Esophagus muscularis mucosa (tissue), 4 donors: ENCODE results near the gene SLC26A2.

Experiments used
- EP300 ChIP-seq: sonication (generic); formaldehyde crosslinking; IDR thresholded peaks from one replicate; pipeline ENCODE4 v1.6.1; 2017; ENCODE audit warnings: antibody characterized with exemption
- POLR2A ChIP-seq: fragments of 450-650 bp; IDR thresholded peaks from one replicate; pipeline ENCODE4 v1.6.1; 2017; ENCODE audit warnings: antibody characterized with exemption, moderate library complexity, mild to moderate bottlenecking, low read depth
- TF ChIP-seq, protein P1 (sequence below), 3 experiments: fragments of 200-600 bp in 2 of 3; fragments of 450-650 bp in 1 of 3; sonication (generic) in 2 of 3; IDR thresholded peaks; one replicate each; pipeline ENCODE4 v1.5.1; 2017 to 2019; ENCODE audit warnings: antibody characterized with exemption in 3 of 3, mild to moderate bottlenecking in 2 of 3, moderate library complexity in 1 of 3

DNA sequence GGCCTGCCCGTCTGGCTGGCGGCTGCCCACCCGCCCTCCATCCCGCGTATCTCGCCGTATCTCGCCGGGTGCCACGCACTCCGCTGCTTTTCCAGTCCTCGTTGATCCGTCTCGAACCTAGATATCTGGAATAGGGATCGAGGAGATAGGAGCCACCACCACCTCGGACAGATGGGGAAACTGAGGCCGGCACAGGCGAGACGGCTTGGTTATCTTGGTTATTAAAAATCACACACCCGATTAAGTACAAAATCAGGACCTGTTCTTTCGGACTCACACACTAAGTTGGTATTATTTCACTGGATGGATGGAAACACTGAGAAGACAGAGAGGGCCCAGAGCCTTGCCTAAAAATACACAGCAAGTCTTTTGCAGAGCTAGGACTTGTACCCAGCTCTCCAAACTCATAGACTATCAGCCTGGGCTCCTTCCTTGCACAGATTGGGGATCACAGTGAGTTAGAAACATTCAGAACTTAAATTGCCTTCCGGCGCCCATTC, 678 bp downstream of the SLC26A2 start:
- TF ChIP-seq, protein P1, sequence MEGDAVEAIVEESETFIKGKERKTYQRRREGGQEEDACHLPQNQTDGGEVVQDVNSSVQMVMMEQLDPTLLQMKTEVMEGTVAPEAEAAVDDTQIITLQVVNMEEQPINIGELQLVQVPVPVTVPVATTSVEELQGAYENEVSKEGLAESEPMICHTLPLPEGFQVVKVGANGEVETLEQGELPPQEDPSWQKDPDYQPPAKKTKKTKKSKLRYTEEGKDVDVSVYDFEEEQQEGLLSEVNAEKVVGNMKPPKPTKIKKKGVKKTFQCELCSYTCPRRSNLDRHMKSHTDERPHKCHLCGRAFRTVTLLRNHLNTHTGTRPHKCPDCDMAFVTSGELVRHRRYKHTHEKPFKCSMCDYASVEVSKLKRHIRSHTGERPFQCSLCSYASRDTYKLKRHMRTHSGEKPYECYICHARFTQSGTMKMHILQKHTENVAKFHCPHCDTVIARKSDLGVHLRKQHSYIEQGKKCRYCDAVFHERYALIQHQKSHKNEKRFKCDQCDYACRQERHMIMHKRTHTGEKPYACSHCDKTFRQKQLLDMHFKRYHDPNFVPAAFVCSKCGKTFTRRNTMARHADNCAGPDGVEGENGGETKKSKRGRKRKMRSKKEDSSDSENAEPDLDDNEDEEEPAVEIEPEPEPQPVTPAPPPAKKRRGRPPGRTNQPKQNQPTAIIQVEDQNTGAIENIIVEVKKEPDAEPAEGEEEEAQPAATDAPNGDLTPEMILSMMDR (IDR thresholded peaks at IDR 0.05), result no peak
- no peak for TF ChIP-seq EP300
- TF ChIP-seq POLR2A, result no peak
